ENCODE data around the gene LMX1B. TPM values are rescaled to one million over a fixed set of nuclear protein-coding genes. Genes with fewer than 3 reads are reported as not detected.

LMX1B gene
- total and polyA plus RNA-seq, 2 donors (not counting 3 experiments of a cell fraction or from before 2014, with no cell fraction given) = not detected

DNA sequence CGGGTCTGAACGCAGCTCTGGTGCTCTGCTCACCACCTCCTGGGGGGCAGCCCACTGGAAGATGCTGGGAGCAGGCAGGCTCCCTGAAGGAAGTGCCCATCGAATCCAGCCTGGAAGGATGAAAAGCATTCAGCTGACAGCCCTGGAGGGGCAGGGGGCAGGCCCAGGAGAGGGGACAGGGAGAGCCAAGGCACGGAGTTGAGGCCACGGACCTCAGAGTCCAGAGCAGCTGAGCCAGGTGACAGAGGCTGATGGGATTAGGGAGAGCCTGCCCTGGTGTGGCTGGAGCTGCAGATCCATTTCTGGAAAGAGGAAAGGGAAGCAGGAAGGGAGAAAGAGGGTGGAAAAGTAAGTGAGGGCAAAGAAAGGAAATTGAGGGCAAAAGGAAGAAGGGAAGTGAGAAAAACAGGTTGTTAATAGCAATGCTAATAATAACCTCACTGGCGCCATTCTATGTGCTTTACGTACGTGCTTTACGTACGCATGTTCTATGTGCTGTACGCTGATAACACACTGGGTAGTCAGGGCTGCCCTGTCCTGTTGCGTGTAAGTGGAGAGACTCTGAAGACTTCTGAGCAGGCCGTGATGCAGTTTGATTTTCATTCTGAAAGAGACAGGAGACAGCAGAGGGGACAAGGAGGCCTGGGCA, 52.6 kb downstream of the LMX1B start:
- dilution Hi-C loops (cut with MboI; ENCODE audit: extremely low pct_ligation_motif_present, low sequenced_read_pairs) (no loop called here), intact Hi-C loops (cut with micrococcal nuclease) (loop anchor here (10.0 kb wide), 1 partner anchor 51 kb away; the partner anchor contains the start of gene LMX1B)

More for the DNA sequence above, 52.6 kb downstream of the LMX1B start:
- Histone ChIP-seq H3K4me1 (ENCODE audit: control insufficient read depth, extremely low read depth, insufficient read depth, low read length) (peaks cover 12% of the 10 kb centered on the region), H3K27me3 (ENCODE audit: control insufficient read depth in 2 of 2, insufficient read depth in 2 of 2, low read length in 2 of 2) (peaks cover 14 to 16% of the 10 kb centered on the region in 2 experiments), H3K4me2 (ENCODE audit: insufficient read depth, low read length) (no peak overlapping the region), H3K9me1 (replicated peaks; ENCODE audit: control insufficient read depth, extremely low read depth, insufficient read depth, low read length) (no peaks in the 10 kb centered on the region), H3K9ac (replicated peaks; ENCODE audit: extremely low read depth, insufficient read depth, low read length) (no peak overlapping the region), H3K36me3 (ENCODE audit: control insufficient read depth in 2 of 2, extremely low read depth in 1 of 2, insufficient read depth in 2 of 2, low read length in 2 of 2) (no peaks in the 10 kb centered on the region), H3K79me2 (ENCODE audit: control insufficient read depth, insufficient read depth, low read length) (no peaks in the 10 kb centered on the region), H3K27ac (ENCODE audit: insufficient read depth, low read depth, low read length) (no peak overlapping the region), H3K4me3 (replicated peaks in 1 of 3; ENCODE audit: insufficient read depth in 1 of 3, low read depth in 1 of 3, low read length in 3 of 3) (no peak overlapping the region), H2AFZ (ENCODE audit: low read depth, low read length) (no peak overlapping the region), H4K20me1 (replicated peaks; ENCODE audit: control insufficient read depth, extremely low read depth, insufficient read depth, low read length) (no peaks in the 10 kb centered on the region), H3K9me3 (replicated peaks; ENCODE audit: control insufficient read depth, insufficient read depth, low read length) (no peaks in the 10 kb centered on the region)
- BruUV-seq (replicated peaks) = no TSS peak
- TF ChIP-seq POLR2AphosphoS5 (IDR thresholded peaks at IDR 0.05; ENCODE audit: insufficient read depth, low read depth, low read length) = no peak
- peak; percentile 33 for TF ChIP-seq EZH2 (IDR thresholded peaks at IDR 0.05; ENCODE audit: borderline replicate concordance, low read depth, low read length, severe bottlenecking)
- no peak for TF ChIP-seq POLR2A (IDR thresholded peaks at IDR 0.05; ENCODE audit: low read depth, low read length)
- no peak for TF ChIP-seq MYC (IDR thresholded peaks at IDR 0.05; ENCODE audit: low read depth, low read length)
- TF ChIP-seq, protein P1, sequence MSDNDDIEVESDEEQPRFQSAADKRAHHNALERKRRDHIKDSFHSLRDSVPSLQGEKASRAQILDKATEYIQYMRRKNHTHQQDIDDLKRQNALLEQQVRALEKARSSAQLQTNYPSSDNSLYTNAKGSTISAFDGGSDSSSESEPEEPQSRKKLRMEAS (IDR thresholded peaks at IDR 0.05; ENCODE audit: insufficient read depth, insufficient read length) = no peak
- TF ChIP-seq, protein P2, sequence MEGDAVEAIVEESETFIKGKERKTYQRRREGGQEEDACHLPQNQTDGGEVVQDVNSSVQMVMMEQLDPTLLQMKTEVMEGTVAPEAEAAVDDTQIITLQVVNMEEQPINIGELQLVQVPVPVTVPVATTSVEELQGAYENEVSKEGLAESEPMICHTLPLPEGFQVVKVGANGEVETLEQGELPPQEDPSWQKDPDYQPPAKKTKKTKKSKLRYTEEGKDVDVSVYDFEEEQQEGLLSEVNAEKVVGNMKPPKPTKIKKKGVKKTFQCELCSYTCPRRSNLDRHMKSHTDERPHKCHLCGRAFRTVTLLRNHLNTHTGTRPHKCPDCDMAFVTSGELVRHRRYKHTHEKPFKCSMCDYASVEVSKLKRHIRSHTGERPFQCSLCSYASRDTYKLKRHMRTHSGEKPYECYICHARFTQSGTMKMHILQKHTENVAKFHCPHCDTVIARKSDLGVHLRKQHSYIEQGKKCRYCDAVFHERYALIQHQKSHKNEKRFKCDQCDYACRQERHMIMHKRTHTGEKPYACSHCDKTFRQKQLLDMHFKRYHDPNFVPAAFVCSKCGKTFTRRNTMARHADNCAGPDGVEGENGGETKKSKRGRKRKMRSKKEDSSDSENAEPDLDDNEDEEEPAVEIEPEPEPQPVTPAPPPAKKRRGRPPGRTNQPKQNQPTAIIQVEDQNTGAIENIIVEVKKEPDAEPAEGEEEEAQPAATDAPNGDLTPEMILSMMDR (IDR thresholded peaks at IDR 0.05; ENCODE audit: extremely low read depth in 1 of 2, insufficient read depth in 1 of 2, low read depth in 1 of 2, low read length in 2 of 2) = no peak
- no peak for FAIRE-seq
- POLR2A ChIA-PET = interaction anchor here (0.7 kb wide), 1 partner anchor 19 kb away, joined by 3 read pairs; no protein-coding TSS in a partner anchor
- CTCF ChIA-PET = interaction anchor here (0.9 kb wide), 1 partner anchor 24 kb away, joined by 3 read pairs; no protein-coding TSS in a partner anchor
- no peak for DNase-seq (ENCODE audit: low read depth, low spot score)

All from endothelial cell of umbilical vein (primary cell).